NCI-H345 (cell line): ENCODE measurements around the gene SLC30A5.

Experiments
- DNase-seq: peaks from one replicate; lab custom pipeline; 2025; lab: John Stamatoyannopoulos, UW

The SLC30A5 gene

GRCh38 chr5:69167493-69167855 lies 73.7 kb downstream of the SLC30A5 start:
- no peak for DNase-seq

- no peak for DNase-seq
Observed at GRCh38 chr5:69167929-69168328, 74.1 kb downstream of the SLC30A5 start.

GRCh38 chr5:69170495-69170894 lies 76.7 kb downstream of the SLC30A5 start:
- no peak for DNase-seq

- DNase-seq, result no peak
Observed at GRCh38 chr5:69170969-69171368, 77.2 kb downstream of the SLC30A5 start.
